SK-N-MC (cell line): ENCODE data around the gene ABCA7.

Experiments
- FOXP2 ChIP-seq: optimal IDR thresholded peaks from 2 replicates; pipeline ENCODE3; 2011; ENCODE audit warnings: mild to moderate bottlenecking, moderate library complexity; ENCODE audit not compliant: insufficient read depth; ENCODE audit errors: extremely low read length, control extremely low read depth
- POLR2AphosphoS5 ChIP-seq: IDR thresholded peaks from 2 replicates; pipeline ENCODE4 v1.6.1; 2012; ENCODE audit warnings: mild to moderate bottlenecking, low read depth, low read length, borderline replicate concordance

- TF ChIP-seq POLR2AphosphoS5 (no peak), FOXP2 (no peak)
These were observed 41.8 kb upstream of the ABCA7 start for GRCh38 chr19:998064-998463.
